ENCODE results near the gene SLC18B1. TPM values are rescaled to one million over a fixed set of nuclear protein-coding genes. Genes with fewer than 3 reads are reported as not detected.

SLC18B1 gene
- polyA plus RNA-seq, 1 donor (not counting 4 experiments of a cell fraction or from before 2014, with no cell fraction given) = 23.1 TPM

- no peak overlapping the region for H2AFZ ChIP-seq (ENCODE audit: control insufficient read depth, low read length)
- TF ChIP-seq EZH2 (IDR thresholded peaks at IDR 0.05; ENCODE audit: low read length) (no peak), CTCF (optimal IDR thresholded peaks at IDR 0.05 in 1 of 3, IDR thresholded peaks at IDR 0.05 in 1 of 3, conservative IDR thresholded peaks at IDR 0.05 in 1 of 3; ENCODE audit: extremely low read depth in 1 of 3, insufficient read depth in 2 of 3, low read length in 3 of 3) (no peak)
- no peaks in the 10 kb centered on the region for H3K36me3 ChIP-seq (ENCODE audit: control insufficient read depth in 2 of 2, extremely low read depth in 1 of 2, insufficient read depth in 2 of 2, low read length in 2 of 2)
- H3K9me1 ChIP-seq (ENCODE audit: control insufficient read depth, extremely low read depth, insufficient read depth, low read length) = no peaks in the 10 kb centered on the region
- no peak overlapping the region for H3K4me2 ChIP-seq (ENCODE audit: control insufficient read depth, extremely low read depth, insufficient read depth, low read depth, low read length)
- no peaks in the 10 kb centered on the region for H3K9me3 ChIP-seq (ENCODE audit: control insufficient read depth, low read depth, low read length)
- peaks cover 3% of the 10 kb centered on the region for H3K4me1 ChIP-seq (ENCODE audit: control insufficient read depth, extremely low read depth, insufficient read depth, low read length)
- H3K79me2 ChIP-seq (ENCODE audit: control insufficient read depth, insufficient read depth, low read length) = no peaks in the 10 kb centered on the region
- no peak overlapping the region for H3K27ac ChIP-seq (ENCODE audit: control insufficient read depth, insufficient read depth, low read length)
- no peak overlapping the region for H3K4me3 ChIP-seq (ENCODE audit: control insufficient read depth in 2 of 3, extremely low read depth in 1 of 3, insufficient read depth in 2 of 3, low read depth in 1 of 3, low read length in 3 of 3)
- FAIRE-seq (no peak), DNase-seq (ENCODE audit: low read depth, low spot score) (no peak)
- no peaks in the 10 kb centered on the region for H4K20me1 ChIP-seq (ENCODE audit: control insufficient read depth, extremely low read depth, insufficient read depth, low read length)
- H3K27me3 ChIP-seq (ENCODE audit: control insufficient read depth, extremely low read depth, insufficient read depth, low read length) = no peaks in the 10 kb centered on the region
- dilution Hi-C loops (cut with MboI; ENCODE audit: extremely low pct_ligation_motif_present, low sequenced_read_pairs) = no loop called here
- no peak overlapping the region for H3K9ac ChIP-seq (ENCODE audit: control insufficient read depth, extremely low read depth, insufficient read depth, low read length)
Observed at GRCh38 chr6:132750455-132751248, 47.8 kb downstream of the SLC18B1 start.

- H3K4me3 ChIP-seq (ENCODE audit: control insufficient read depth in 2 of 3, extremely low read depth in 1 of 3, insufficient read depth in 2 of 3, low read depth in 1 of 3, low read length in 3 of 3) = no peak overlapping the region
- no peak overlapping the region for H2AFZ ChIP-seq (ENCODE audit: control insufficient read depth, low read length)
- H3K9ac ChIP-seq (ENCODE audit: control insufficient read depth, extremely low read depth, insufficient read depth, low read length) = no peak overlapping the region
- no peak for TF ChIP-seq EZH2 (IDR thresholded peaks at IDR 0.05; ENCODE audit: low read length)
- TF ChIP-seq CTCF (optimal IDR thresholded peaks at IDR 0.05 in 1 of 3, IDR thresholded peaks at IDR 0.05 in 1 of 3, conservative IDR thresholded peaks at IDR 0.05 in 1 of 3; ENCODE audit: extremely low read depth in 1 of 3, insufficient read depth in 2 of 3, low read length in 3 of 3) = no peak
- no peaks in the 10 kb centered on the region for H3K79me2 ChIP-seq (ENCODE audit: control insufficient read depth, insufficient read depth, low read length)
- H3K9me1 ChIP-seq (ENCODE audit: control insufficient read depth, extremely low read depth, insufficient read depth, low read length) = no peaks in the 10 kb centered on the region
- H3K4me2 ChIP-seq (ENCODE audit: control insufficient read depth, extremely low read depth, insufficient read depth, low read depth, low read length) = no peak overlapping the region
- no peaks in the 10 kb centered on the region for H3K9me3 ChIP-seq (ENCODE audit: control insufficient read depth, low read depth, low read length)
- H3K27me3 ChIP-seq (ENCODE audit: control insufficient read depth, extremely low read depth, insufficient read depth, low read length) = no peaks in the 10 kb centered on the region
- no peaks in the 10 kb centered on the region for H4K20me1 ChIP-seq (ENCODE audit: control insufficient read depth, extremely low read depth, insufficient read depth, low read length)
- H3K36me3 ChIP-seq (ENCODE audit: control insufficient read depth in 2 of 2, extremely low read depth in 1 of 2, insufficient read depth in 2 of 2, low read length in 2 of 2) = no peaks in the 10 kb centered on the region
- no peak for DNase-seq (ENCODE audit: low read depth, low spot score)
- no peak for FAIRE-seq
- dilution Hi-C loops (cut with MboI; ENCODE audit: extremely low pct_ligation_motif_present, low sequenced_read_pairs) = no loop called here
- no peak overlapping the region for H3K27ac ChIP-seq (ENCODE audit: control insufficient read depth, insufficient read depth, low read length)
- H3K4me1 ChIP-seq (ENCODE audit: control insufficient read depth, extremely low read depth, insufficient read depth, low read length) = peaks cover 3% of the 10 kb centered on the region
Observed at GRCh38 chr6:132749111-132749510, 49.3 kb downstream of the SLC18B1 start.
